Measurements from ENCODE around the gene LBHD2. TPM values are rescaled to one million over a fixed set of nuclear protein-coding genes. Genes with fewer than 3 reads are reported as not detected.
A peak's percentile ranks its signal among the peaks of the same experiment; 100 is the strongest.

Gene LBHD2
- total and polyA plus RNA-seq, 10 of the 15 experiments (the other 5 are each of a cell fraction or from before 2014, with no cell fraction given): not detected

GRCh38 chr14:103057028-103057371, 27.0 kb upstream of the LBHD2 start (continued):
- peak; percentile 55; the same call in 1 of the 2 replicates for TF ChIP-seq NKRF (conservative IDR thresholded peaks at IDR 0.05)
- TF ChIP-seq NFYB (IDR thresholded peaks at IDR 0.05; ENCODE audit: insufficient read depth, low read depth, low read length): no peak
- TF ChIP-seq NR2F1 (conservative IDR thresholded peaks at IDR 0.05): 0 out of 2 replicates have a peak, but pooled peaks have one; percentile 35

DNA sequence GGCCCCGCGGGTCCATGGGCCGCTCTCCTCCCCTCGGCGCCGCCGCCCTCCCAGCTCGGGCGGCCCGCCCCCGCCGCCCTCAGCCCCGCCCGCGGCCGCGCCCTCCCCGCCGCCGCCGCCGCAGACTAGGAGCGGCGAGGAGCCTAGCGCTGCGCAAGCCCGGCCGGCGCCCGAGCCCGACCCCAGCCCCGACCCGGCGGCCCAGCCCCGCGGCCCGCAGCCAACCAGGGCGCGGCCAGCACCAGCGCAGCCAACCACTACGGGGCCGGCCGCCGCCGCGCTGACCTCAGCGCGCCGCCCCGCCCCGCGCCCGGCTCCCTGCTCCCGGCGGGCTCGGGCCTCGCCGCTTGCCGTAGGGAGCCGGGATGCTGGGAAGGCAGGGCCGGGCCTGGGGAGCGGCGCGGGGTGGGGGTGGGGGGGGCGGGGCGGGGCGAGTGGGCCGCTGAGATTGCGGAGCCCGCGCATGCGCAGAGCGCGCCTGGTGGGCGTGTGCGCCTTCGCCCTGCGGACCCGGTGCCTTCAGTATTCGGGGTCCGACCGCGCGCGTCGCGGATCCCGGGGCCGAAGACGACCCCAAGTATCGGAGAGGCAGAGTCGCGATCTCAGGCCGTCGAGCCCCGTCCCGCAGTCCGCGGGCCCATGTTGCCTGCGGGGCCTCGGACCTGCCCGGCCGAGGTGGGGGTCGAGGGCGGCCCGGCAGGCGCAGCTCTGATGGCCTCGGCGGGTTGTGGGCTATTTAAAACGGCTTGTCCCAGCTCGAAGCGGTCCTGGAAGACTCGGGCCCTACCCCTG, 26.4 kb upstream of the LBHD2 start, which contains the start of gene CDC42BPB:
CDC42BPB (minus strand) TSS at position 178 of the 792 bp plus-strand sequence. CDS start 376 bp downstream, outside the sequence.
- H3K9ac ChIP-seq (ENCODE audit: control insufficient read depth, insufficient read depth, low read length): peak within 1 kb of the TSS; percentile 51
- peak within 1 kb of the TSS; percentile 86 for H3K4me3 ChIP-seq
- H3K4me2 ChIP-seq (ENCODE audit: control insufficient read depth, insufficient read depth): peak within 1 kb of the TSS; percentile 92
- FAIRE-seq (no peak), ATAC-seq (peak; percentile 93), DNase-seq (ENCODE audit: low read depth, low spot score) (no peak)
- H4K20me1 ChIP-seq (ENCODE audit: control insufficient read depth, insufficient read depth): no peaks in the 10 kb centered on the region
- BruUV-seq (replicated peaks): no TSS peak
- H3K79me2 ChIP-seq (ENCODE audit: control insufficient read depth, insufficient read depth, low read length): peaks cover 36% of the 10 kb centered on the region
- WGBS (ENCODE audit: insufficient coverage, insufficient replicate concordance, low lambda C conversion rate, missing lambda C conversion rate): 23% methylated on average over 56 of the region's 113 CpGs
- intact Hi-C loops (cut with micrococcal nuclease; ENCODE audit: unreplicated experiment): loop anchor here (10.0 kb wide), 1 partner anchor 363 kb away; no protein-coding TSS in a partner anchor
- H3K27me3 ChIP-seq (replicated peaks in 1 of 2; ENCODE audit: control insufficient read depth in 2 of 2, insufficient read depth in 2 of 2, low read length in 1 of 2): no peaks in the 10 kb centered on the region
- peak within 1 kb of the TSS; percentile 94 for H2AFZ ChIP-seq (ENCODE audit: control insufficient read depth, low read depth, low read length)
- ChIA-PET RAD21 (ENCODE audit: unreplicated experiment) (no interaction called here), SMC1A (ENCODE audit: uncharacterized antibody, unreplicated experiment) (no interaction called here), CTCF (no interaction called here), POLR2A (no interaction called here)
- H3K36me3 ChIP-seq (ENCODE audit: control insufficient read depth in 2 of 2, insufficient read depth in 2 of 2, low read length in 1 of 2): no peaks in the 10 kb centered on the region
- no peaks in the 10 kb centered on the region for H3K9me3 ChIP-seq (replicated peaks; ENCODE audit: control insufficient read depth, insufficient read depth, low read length)
- peak within 1 kb of the TSS; percentile 22; the same call in 1 of the 2 replicates for H3K27ac ChIP-seq (ENCODE audit: control insufficient read depth, insufficient read depth)
- peaks cover 2% of the 10 kb centered on the region for H3K4me1 ChIP-seq (ENCODE audit: control insufficient read depth, insufficient read depth, low read length)
- in situ Hi-C loops (cut with MboI): no loop called here
- TF ChIP-seq ATF7 (IDR thresholded peaks at IDR 0.05; ENCODE audit: low read depth): no peak
- TF ChIP-seq NFYB (IDR thresholded peaks at IDR 0.05; ENCODE audit: insufficient read depth, low read depth, low read length): peak; percentile 67; the same call in 1 of the 2 replicates
- TF ChIP-seq, protein P1, sequence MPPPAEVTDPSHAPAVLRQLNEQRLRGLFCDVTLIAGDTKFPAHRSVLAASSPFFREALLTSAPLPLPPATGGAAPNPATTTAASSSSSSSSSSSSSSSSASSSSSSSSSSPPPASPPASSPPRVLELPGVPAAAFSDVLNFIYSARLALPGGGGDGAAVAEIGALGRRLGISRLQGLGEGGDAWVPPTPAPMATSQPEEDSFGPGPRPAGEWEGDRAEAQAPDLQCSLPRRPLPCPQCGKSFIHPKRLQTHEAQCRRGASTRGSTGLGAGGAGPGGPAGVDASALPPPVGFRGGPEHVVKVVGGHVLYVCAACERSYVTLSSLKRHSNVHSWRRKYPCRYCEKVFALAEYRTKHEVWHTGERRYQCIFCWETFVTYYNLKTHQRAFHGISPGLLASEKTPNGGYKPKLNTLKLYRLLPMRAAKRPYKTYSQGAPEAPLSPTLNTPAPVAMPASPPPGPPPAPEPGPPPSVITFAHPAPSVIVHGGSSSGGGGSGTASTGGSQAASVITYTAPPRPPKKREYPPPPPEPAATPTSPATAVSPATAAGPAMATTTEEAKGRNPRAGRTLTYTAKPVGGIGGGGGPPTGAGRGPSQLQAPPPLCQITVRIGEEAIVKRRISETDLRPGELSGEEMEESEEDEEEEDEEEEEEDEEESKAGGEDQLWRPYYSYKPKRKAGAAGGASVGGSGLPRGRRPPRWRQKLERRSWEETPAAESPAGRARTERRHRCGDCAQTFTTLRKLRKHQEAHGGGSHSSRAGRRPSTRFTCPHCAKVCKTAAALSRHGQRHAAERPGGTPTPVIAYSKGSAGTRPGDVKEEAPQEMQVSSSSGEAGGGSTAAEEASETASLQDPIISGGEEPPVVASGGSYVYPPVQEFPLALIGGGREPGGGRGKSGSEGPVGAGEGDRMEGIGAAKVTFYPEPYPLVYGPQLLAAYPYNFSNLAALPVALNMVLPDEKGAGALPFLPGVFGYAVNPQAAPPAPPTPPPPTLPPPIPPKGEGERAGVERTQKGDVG (CRISPR knock-in tag; IDR thresholded peaks at IDR 0.05): no peak
- TF ChIP-seq RB1 (IDR thresholded peaks at IDR 0.05; ENCODE audit: borderline replicate concordance): no peak
- no peak for TF ChIP-seq ZBED1 (IDR thresholded peaks at IDR 0.05; ENCODE audit: borderline replicate concordance)
- TF ChIP-seq NR2F1 (conservative IDR thresholded peaks at IDR 0.05): peak; percentile 51
- peak in 1 of 2 experiments; percentile 49; a peak in 1 of 3 replicates for TF ChIP-seq EGR1 (IDR thresholded peaks at IDR 0.05; ENCODE audit: borderline replicate concordance in 1 of 2, low read depth in 2 of 2, low read length in 2 of 2)
- TF ChIP-seq IKZF1 (conservative IDR thresholded peaks at IDR 0.05): peak; percentile 54; the same call in 1 of the 2 replicates
- TF ChIP-seq YBX1 (IDR thresholded peaks at IDR 0.05): no peak
- TF ChIP-seq NRF1 (conservative IDR thresholded peaks at IDR 0.05; ENCODE audit: low read depth, low read length): peak; percentile 61
- no peak for TF ChIP-seq TAF1 (IDR thresholded peaks at IDR 0.05; ENCODE audit: borderline replicate concordance, low read depth, low read length)
